ENCODE measurements around the gene SYT17.

SYT17 gene

GRCh38 chr16:19291475-19291874, 123.4 kb downstream of the SYT17 start:
- DNase-seq (ENCODE audit: insufficient read length, low spot score) (no peak), FAIRE-seq (no peak)

DNA sequence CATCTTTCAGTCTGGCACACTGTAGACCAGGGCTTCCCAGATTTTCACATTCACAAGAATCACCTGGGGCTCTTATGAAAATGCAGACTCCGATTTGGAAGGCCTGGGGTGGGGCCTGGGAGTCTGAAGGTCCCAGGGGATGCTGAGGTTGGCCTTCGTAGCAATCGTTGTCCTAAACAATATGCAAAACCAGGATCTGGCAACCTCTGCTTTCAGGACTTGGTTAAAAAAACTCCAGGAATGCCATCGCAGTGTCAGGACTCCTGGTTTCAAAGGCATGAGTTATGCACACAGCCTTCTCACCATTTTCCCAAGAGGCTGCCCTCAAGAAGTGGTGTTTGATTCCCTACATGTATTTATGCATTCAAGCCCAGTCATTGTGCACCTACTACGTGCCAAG, 124.1 kb downstream of the SYT17 start:
- no peak for DNase-seq (ENCODE audit: insufficient read length, low spot score)
- no peak for FAIRE-seq

- peak; percentile 80 for FAIRE-seq
- DNase-seq (ENCODE audit: insufficient read length, low spot score): peak; percentile 42
These were observed 126.2 kb downstream of the SYT17 start for GRCh38 chr16:19294156-19294649.

GRCh38 chr16:19295393-19295792, 127.4 kb downstream of the SYT17 start:
- no peak for FAIRE-seq
- no peak for DNase-seq (ENCODE audit: insufficient read length, low spot score)

DNA sequence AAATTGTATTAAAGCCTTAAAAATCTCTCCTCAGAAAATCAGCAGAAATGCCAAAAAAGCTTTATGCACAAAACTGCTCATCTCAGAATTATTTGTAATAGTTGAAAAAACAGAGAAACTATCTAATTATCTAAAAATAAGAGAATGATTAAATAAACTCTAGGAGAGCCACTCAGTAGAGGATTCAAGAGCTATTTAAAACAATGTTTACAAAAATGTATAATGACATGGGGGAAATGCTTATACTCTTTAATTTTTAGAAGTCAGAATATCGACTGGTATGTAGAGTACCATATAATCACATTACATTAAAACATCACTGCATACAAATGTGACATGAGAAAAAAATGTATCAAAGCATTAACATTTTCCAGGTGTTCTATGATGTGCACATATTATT, 129.4 kb downstream of the SYT17 start:
- DNase-seq (ENCODE audit: insufficient read length, low spot score) (no peak), FAIRE-seq (no peak)

DNA sequence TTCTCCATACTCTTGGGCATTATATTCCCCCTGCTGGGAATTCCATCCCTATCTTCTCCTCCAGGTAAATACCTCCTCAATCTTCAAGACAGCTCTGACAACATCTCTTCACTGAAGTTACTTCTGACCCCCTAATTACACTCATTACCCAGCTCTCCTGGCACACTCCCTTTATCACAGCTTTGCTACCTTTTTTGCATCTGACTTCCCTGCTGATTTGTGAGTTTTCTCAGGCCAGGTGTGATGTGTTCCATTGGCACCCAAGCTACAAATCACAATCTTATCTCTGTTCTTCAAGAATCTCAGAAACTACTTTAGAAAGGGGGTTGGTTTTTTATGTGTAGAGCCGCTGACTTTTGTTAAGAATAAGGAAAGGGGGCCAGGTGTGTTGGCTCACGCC, 131.5 kb downstream of the SYT17 start:
- FAIRE-seq (no peak), DNase-seq (ENCODE audit: insufficient read length, low spot score) (no peak)

- DNase-seq (ENCODE audit: insufficient read length, low spot score) (no peak), FAIRE-seq (no peak)
These were observed 133.9 kb downstream of the SYT17 start for GRCh38 chr16:19301931-19302330.

DNA sequence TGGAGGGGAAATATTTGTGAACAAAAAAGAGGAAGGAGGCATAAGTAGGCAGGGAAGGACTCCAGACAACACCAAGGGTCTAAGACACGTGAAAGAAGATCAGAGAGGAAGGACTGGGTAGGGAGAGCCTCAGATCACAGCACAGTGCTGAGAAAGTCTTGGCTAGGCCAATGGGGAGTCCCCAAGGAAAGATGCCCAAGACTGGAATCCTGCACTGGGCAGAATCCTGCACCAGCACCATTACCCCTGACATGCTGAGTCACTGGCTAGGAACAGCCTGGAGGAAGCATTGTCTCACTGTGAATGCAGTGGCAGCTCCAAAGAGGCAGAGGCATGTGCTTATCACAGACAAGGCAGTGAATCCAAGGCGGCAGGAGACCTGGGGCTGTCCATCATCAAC, 136.7 kb downstream of the SYT17 start:
- FAIRE-seq: no peak
- no peak for DNase-seq (ENCODE audit: insufficient read length, low spot score)

DNA sequence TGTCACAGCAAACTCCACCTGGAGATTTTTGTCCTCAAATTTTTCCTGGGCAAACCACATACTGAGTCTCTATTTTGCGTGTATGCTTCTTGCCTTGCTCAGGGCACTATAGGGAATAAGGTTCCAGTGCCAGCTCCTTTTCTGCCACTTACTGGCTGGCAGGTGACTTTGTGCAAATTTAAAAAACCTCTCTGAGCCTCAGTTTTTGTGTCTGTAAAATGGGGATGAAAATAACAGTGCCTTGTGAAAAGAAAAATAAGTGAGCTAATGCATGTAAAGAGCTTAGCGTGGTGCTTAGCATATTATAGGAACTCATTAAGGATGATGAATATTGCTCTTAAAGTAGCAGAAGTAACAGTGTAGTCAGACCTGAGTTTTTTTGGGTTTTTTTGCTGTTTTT, 137.4 kb downstream of the SYT17 start:
- FAIRE-seq (no peak), DNase-seq (ENCODE audit: insufficient read length, low spot score) (no peak)

DNA sequence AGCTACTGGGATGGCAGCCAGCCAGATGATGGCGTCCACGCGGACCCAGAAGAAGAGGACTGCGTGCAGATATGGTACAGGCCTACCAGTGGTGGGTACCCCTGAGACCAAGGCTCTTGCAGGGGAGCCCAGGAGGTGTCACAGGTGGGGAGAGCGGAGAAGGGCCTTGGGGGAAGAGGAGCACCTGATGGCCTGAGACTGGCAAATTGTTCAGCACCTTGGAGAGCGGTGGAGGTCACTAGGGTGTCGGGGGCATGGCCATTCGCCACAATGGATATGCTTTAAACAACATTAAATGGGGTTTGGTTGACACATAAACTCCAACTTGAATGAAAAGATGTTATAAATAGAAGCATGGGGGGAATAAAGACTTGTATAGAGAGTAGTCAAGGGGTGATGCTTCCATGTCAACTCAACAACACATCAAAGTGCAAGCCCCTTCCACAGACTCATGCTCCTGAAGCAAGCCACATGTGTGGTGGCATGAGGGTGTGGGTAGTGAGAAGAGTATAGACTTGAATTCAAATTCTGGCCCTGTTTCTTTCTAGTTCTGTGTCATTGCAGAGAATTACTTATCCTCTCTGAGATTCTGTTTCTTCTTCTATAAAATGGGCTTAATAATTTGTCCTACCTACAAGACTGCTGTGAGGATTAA, 139.7 kb downstream of the SYT17 start:
- DNase-seq (ENCODE audit: insufficient read length, low spot score) (no peak), FAIRE-seq (no peak)

- FAIRE-seq: no peak
These were observed 140.4 kb downstream of the SYT17 start for GRCh38 chr16:19308392-19308791.

GRCh38 chr16:19309178-19309577, 141.1 kb downstream of the SYT17 start:
- FAIRE-seq (no peak), DNase-seq (ENCODE audit: insufficient read length, low spot score) (no peak)

More at GRCh38 chr16:19308392-19308791, 140.4 kb downstream of the SYT17 start:
- no peak for DNase-seq (ENCODE audit: insufficient read length, low spot score)

DNA sequence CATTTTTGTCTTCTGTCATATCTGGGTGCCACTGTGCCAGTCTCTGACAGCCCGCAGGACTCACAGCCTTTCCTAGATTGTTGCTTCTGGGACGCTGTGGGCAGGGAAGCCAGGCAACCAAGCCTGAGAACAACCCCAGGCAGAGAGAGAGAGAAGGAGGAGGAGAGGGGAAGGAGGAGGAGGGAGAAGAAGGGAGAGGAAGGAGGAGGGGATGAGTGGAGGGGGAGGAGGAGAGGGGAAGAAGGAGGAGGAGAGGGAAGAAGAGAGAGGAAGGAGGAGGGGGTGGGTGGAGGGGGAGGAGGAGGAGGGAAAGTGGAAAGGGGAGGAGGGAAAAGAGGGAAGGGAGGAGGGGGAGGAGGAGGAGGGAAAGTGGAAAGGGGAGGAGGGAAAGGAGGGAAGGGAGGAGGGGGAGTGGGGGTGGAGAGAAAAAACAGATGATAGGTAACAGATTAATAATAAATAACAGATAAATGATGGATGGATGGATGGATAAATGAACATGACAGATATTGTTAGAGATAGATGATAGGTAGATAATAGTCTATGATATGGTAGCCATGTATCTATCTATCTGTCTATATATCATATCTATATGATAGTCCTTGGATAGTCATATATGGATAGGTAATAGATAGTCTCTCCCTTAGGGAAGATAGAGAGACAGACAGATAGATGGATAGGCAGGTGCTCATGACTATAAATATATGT, 146.8 kb downstream of the SYT17 start:
- no peak for FAIRE-seq
- no peak for DNase-seq (ENCODE audit: insufficient read length, low spot score)

- FAIRE-seq: no peak
- DNase-seq (ENCODE audit: insufficient read length, low spot score): no peak
These were observed 147.9 kb downstream of the SYT17 start for GRCh38 chr16:19315889-19316433.

DNA sequence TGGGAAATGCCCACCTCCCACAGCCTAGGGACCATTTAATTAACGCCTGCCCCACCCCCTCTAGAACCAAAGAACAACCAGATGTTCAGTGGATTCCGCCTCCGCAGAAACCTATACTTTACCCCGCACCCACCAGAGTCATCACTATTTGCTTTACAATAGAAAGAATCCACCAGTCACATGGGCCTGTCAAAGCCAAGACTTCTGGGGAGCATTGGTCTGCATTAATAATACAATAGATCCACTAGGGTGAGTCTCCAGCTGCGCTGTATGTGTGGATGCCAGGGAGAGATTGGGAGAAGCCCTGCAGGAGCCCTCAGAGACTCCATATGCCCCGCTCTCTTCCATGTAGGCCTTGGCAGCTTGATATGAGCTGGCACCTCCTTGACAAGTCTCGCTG, 148.8 kb downstream of the SYT17 start:
- DNase-seq (ENCODE audit: insufficient read length, low spot score) (no peak), FAIRE-seq (no peak)

Data from GM19239 (cell line).